Colon (tissue), 2 donors: Measurements from ENCODE around the gene ARHGAP23.
"Not testable (repeated sequence)": the region's sequence is repeated elsewhere in the genome, so short reads cannot be mapped to it uniquely, and the experiment has no call there.

Source experiments
- FAIRE-seq: peaks from 2 replicates; lab custom pipeline; 2012; peaks lifted over from hg19 to GRCh38; lab: Jason Lieb, UNC
- donor health status: control.
- donor health status: control.

Gene ARHGAP23

GRCh38 chr17:38421171-38421841 lies 7.0 kb upstream of the ARHGAP23 start:
- FAIRE-seq = no peak

GRCh38 chr17:38421871-38422827 lies 6.1 kb upstream of the ARHGAP23 start:
- no peak for FAIRE-seq

- no peak for FAIRE-seq
These were observed 3.8 kb upstream of the ARHGAP23 start for GRCh38 chr17:38424297-38424972.

- no peak for FAIRE-seq
These were observed 3.2 kb upstream of the ARHGAP23 start for GRCh38 chr17:38425031-38425430.

- FAIRE-seq = no peak
These were observed 2.5 kb upstream of the ARHGAP23 start for GRCh38 chr17:38425744-38426143.

- FAIRE-seq = no peak
These were observed 1.8 kb upstream of the ARHGAP23 start for GRCh38 chr17:38426441-38426840.

GRCh38 chr17:38427160-38427949 lies 909 bp upstream of the ARHGAP23 start:
- no peak for FAIRE-seq

GRCh38 chr17:38428643-38429371 lies 543 bp downstream of the ARHGAP23 start:
- FAIRE-seq = no peak

GRCh38 chr17:38429476-38430100 lies 1.3 kb downstream of the ARHGAP23 start:
- FAIRE-seq = no peak

- no peak for FAIRE-seq
These were observed 2.1 kb downstream of the ARHGAP23 start for GRCh38 chr17:38430316-38430715.

- no peak for FAIRE-seq
These were observed 2.6 kb downstream of the ARHGAP23 start for GRCh38 chr17:38430822-38431221.

- no peak for FAIRE-seq
These were observed 3.3 kb downstream of the ARHGAP23 start for GRCh38 chr17:38431346-38432145.

- FAIRE-seq = no peak
These were observed 6.0 kb downstream of the ARHGAP23 start for GRCh38 chr17:38434178-38434665.

GRCh38 chr17:38435795-38436194 lies 7.5 kb downstream of the ARHGAP23 start:
- FAIRE-seq = no peak

GRCh38 chr17:38436386-38436785 lies 8.1 kb downstream of the ARHGAP23 start:
- no peak for FAIRE-seq

- not testable (repeated sequence) for FAIRE-seq
These were observed 9.0 kb downstream of the ARHGAP23 start for GRCh38 chr17:38437313-38437712.

- no peak for FAIRE-seq
These were observed 11.2 kb downstream of the ARHGAP23 start for GRCh38 chr17:38439436-38439835.

- FAIRE-seq = no peak
These were observed 12.5 kb downstream of the ARHGAP23 start for GRCh38 chr17:38440614-38441397.
